BLaER1 treated with 17β-estradiol and CSF1 and Interleukin-3, amounts not matched to agents 10 nM and 100 nM (cell line): ENCODE measurements around the gene CCDC7.
"Not testable (repeated sequence)": the region's sequence is repeated elsewhere in the genome, so short reads cannot be mapped to it uniquely, and the experiment has no call there.

Experiments
- H3K27ac ChIP-seq, 11 experiments: shearing (Covaris generic); formaldehyde crosslinking; 2 replicates each; pipeline ENCODE4 v1.8.1; 2022
- H3K27me3 ChIP-seq, 11 experiments: shearing (Covaris generic); formaldehyde crosslinking; 2 replicates each; pipeline ENCODE4 v1.8.1; 2022
- H3K36me3 ChIP-seq, 11 experiments: shearing (Covaris generic); formaldehyde crosslinking; 2 replicates each; pipeline ENCODE4 v1.8.1; 2022
- H3K4me1 ChIP-seq, 10 experiments: shearing (Covaris generic); formaldehyde crosslinking; 2 replicates each; pipeline ENCODE4 v1.8.1; 2022
- H3K4me2 ChIP-seq, 11 experiments: shearing (Covaris generic); formaldehyde crosslinking; 2 replicates each; pipeline ENCODE4 v1.8.1; 2022
- H3K4me3 ChIP-seq, 10 experiments: shearing (Covaris generic); formaldehyde crosslinking; 2 replicates each; pipeline ENCODE4 v1.8.1; 2022
- H3K9ac ChIP-seq, 11 experiments: shearing (Covaris generic); formaldehyde crosslinking; 2 replicates each; pipeline ENCODE4 v1.8.1; 2022
- H3K9me3 ChIP-seq, 11 experiments: shearing (Covaris generic); formaldehyde crosslinking; replicated peaks in 1 of 11; 2 replicates each; pipeline ENCODE4 v1.8.1; 2022
- H4K20me1 ChIP-seq, 11 experiments: shearing (Covaris generic); formaldehyde crosslinking; 2 replicates each; pipeline ENCODE4 v1.8.1; 2022
- Cebpa-rat ChIP-seq, 11 experiments: shearing (Covaris generic); IDR thresholded peaks; 2 replicates each; pipeline ENCODE4 v1.8.1; 2022

The CCDC7 gene

DNA sequence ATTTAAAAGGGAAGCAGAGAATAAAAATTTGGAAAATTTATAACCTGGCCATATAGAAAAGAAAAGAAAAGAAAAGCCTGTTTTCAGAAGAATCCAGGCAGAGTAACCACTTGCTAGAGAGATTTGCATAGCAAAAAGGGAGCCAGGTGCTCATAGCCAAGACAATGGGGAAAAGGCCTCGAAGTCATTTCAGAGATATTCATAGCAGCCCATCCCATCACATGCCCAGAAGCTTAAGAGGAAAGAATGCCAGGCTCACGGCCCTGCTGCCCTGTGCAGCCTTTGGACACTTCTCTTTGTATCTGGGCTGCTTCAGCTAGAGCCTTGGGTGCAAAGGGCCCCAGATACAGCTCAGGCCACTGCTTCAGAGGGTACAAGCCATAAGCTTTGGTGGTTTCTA is 159.8 kb downstream of the CCDC7 start:
- Histone ChIP-seq H3K4me3 (no peak overlapping the region), H3K36me3 (peaks cover 0 to 14% (median 0%) of the 10 kb centered on the region in 11 experiments; a peak in 3 of 22 replicates), H3K4me2 (no peak overlapping the region)

DNA sequence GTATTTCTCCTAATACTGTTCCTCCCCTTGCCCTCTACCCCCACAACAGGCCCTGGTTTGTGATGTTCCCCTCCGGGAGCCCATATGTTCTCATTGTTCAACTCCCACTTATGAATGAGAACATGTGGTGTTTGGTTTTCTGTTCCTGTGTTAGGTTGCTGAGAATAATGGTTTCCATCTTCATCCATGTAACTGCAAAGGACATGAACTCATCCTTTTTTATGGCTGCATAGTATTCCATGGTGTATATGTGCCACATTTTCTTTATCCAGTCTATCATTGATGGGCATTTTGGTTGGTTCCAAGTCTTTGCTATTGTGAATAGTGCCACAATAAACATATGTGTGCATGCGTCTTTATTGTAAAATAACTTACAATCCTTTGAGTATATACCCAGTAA is 164.6 kb downstream of the CCDC7 start:
- H4K20me1 ChIP-seq, H3K9ac ChIP-seq, H3K4me1 ChIP-seq, H3K4me2 ChIP-seq, H3K27ac ChIP-seq, H3K27me3 ChIP-seq, H3K36me3 ChIP-seq, H3K4me3 ChIP-seq: not testable (repeated sequence)
- H3K9me3 ChIP-seq, result peaks cover 4 to 19% (median 12%) of the 10 kb centered on the region in 11 experiments; a peak in 14 of 22 replicates

More for the DNA sequence above, 159.8 kb downstream of the CCDC7 start:
- H4K20me1 ChIP-seq, result no peaks in the 10 kb centered on the region
- no peak overlapping the region for H3K27ac ChIP-seq
- no peaks in the 10 kb centered on the region for H3K4me1 ChIP-seq
- no peak for TF ChIP-seq Cebpa-rat (IDR thresholded peaks at IDR 0.05)
- H3K9ac ChIP-seq, result no peak overlapping the region
- no peaks in the 10 kb centered on the region for H3K27me3 ChIP-seq
- H3K9me3 ChIP-seq, result peaks cover 15 to 25% (median 17%) of the 10 kb centered on the region in 11 experiments

DNA sequence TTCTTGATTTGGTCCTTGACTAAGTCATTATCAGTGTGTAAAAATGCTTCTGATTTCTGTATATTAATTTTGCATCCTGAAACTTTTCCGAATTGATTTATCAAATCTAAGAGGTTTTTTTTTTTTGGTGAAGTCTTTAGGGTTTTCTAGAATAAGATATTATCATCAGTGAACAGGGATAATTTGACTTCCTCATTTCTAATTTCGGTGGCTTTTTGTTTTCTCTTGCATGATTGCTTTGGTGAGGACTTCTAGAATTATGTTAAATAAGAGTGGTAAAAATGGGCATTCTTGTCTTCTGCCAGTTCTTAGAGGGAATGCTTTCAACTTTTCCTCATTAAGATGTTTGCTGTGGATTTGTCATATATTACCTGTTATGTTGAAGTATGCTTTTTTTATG is 170.5 kb downstream of the CCDC7 start:
- Histone ChIP-seq H3K4me1 (no peaks in the 10 kb centered on the region), H4K20me1 (no peaks in the 10 kb centered on the region), H3K9me3 (peaks cover 4 to 24% (median 13%) of the 10 kb centered on the region in 11 experiments; a peak in 13 of 22 replicates), H3K27me3 (no peaks in the 10 kb centered on the region), H3K4me3 (no peak overlapping the region), H3K4me2 (no peak overlapping the region), H3K36me3 (no peaks in the 10 kb centered on the region), H3K9ac (no peak overlapping the region), H3K27ac (no peak overlapping the region)
- no peak for TF ChIP-seq Cebpa-rat (IDR thresholded peaks at IDR 0.05)

DNA sequence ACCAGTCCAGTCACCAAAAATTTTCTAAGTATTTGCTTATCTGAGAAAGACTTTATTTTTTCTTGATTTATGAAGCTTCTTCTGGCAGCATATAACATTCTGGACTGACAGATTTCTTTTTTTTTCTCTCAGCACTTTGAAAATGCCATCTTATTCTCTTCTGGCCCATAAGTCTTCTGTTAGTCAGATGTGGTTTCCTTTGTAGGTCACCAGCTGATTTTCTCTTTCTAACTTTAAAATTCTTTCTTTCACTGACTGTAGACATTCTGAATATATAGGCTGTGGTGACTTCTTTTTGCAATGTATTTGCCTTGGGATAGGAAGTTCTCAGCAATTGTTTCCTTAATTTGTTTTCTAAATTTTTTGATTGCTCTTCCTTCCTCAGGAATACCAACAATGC is 172.5 kb downstream of the CCDC7 start:
- no peaks in the 10 kb centered on the region for H3K27me3 ChIP-seq
- H3K4me2 ChIP-seq, result no peak overlapping the region
- peaks cover 4 to 24% (median 13%) of the 10 kb centered on the region in 11 experiments; a peak in 13 of 22 replicates for H3K9me3 ChIP-seq
- no peak for TF ChIP-seq Cebpa-rat (IDR thresholded peaks at IDR 0.05)
- no peaks in the 10 kb centered on the region for H3K36me3 ChIP-seq
- no peaks in the 10 kb centered on the region for H4K20me1 ChIP-seq
- no peaks in the 10 kb centered on the region for H3K4me1 ChIP-seq
- no peak overlapping the region for H3K27ac ChIP-seq
- no peak overlapping the region for H3K9ac ChIP-seq
- H3K4me3 ChIP-seq, result no peak overlapping the region

DNA sequence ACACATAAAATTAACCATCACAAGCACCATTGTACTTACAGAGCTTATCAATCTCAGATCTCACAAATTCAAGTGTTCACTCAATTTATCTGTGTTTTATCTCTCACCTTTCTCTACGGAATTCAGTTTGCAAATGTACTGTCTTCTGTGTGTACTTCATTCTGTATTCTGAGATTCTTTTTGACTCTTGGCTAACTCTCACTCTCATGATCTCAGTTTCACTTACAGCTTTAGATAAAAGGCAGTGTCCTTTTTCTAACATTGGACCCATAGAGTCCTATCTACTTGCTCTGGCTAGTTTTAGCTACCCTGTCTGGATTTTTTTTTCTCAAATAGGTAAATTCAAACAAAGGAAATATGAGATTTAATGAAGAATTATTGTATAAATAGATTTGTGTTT is 176.0 kb downstream of the CCDC7 start:
- no peak overlapping the region for H3K4me3 ChIP-seq
- no peak overlapping the region for H3K4me2 ChIP-seq
- no peak overlapping the region for H3K27ac ChIP-seq
- H3K9me3 ChIP-seq, result peaks cover 4 to 17% (median 7%) of the 10 kb centered on the region in 11 experiments; a peak in 16 of 22 replicates
- H3K9ac ChIP-seq, result no peak overlapping the region
- H4K20me1 ChIP-seq, result no peaks in the 10 kb centered on the region
- H3K4me1 ChIP-seq, result no peaks in the 10 kb centered on the region
- no peaks in the 10 kb centered on the region for H3K27me3 ChIP-seq
- peaks cover 0 to 5% (median 0%) of the 10 kb centered on the region in 11 experiments; a peak in 2 of 22 replicates for H3K36me3 ChIP-seq
- TF ChIP-seq Cebpa-rat (IDR thresholded peaks at IDR 0.05), result no peak

DNA sequence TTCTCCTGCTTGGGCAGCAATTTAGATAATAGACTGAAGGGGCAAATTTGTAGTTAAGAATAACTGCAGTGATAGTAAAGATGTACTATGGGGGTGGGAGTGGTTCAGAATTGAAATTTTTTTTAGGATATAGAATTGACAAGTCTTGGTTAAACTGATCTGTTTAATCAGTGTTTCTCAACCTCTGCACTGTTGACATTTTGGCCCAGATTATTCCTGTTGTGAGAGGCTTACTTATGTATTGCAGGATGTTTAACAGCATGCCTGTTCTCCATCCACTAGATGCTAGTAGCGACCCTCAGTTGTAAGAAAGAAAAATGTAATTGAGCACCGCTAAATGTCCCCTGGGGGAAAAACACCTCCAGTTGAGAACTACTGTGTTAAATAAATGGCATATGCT is 176.5 kb downstream of the CCDC7 start:
- Histone ChIP-seq H3K36me3 (peaks cover 0 to 5% (median 0%) of the 10 kb centered on the region in 11 experiments; a peak in 2 of 22 replicates), H3K27ac (no peak overlapping the region), H3K4me3 (no peak overlapping the region), H3K27me3 (no peaks in the 10 kb centered on the region), H3K4me1 (no peaks in the 10 kb centered on the region), H4K20me1 (no peaks in the 10 kb centered on the region), H3K4me2 (no peak overlapping the region), H3K9ac (no peak overlapping the region), H3K9me3 (peaks cover 5 to 17% (median 8%) of the 10 kb centered on the region in 11 experiments; a peak in 16 of 22 replicates)
- TF ChIP-seq Cebpa-rat (IDR thresholded peaks at IDR 0.05), result no peak

GRCh38 chr10:32627183-32627582 is 181.2 kb downstream of the CCDC7 start:
- peak in 2 of 11 experiments; percentile 26 to 74; a peak in 1 of 22 replicates for TF ChIP-seq Cebpa-rat (IDR thresholded peaks at IDR 0.05)
- Histone ChIP-seq H3K36me3 (peaks cover 0 to 5% (median 0%) of the 10 kb centered on the region in 11 experiments; a peak in 2 of 22 replicates), H3K9ac (no peak overlapping the region), H3K27ac (no peak overlapping the region), H3K4me1 (no peaks in the 10 kb centered on the region), H3K9me3 (peaks cover 5 to 15% (median 8%) of the 10 kb centered on the region in 11 experiments; a peak in 16 of 22 replicates), H3K27me3 (no peaks in the 10 kb centered on the region), H3K4me2 (no peak overlapping the region), H3K4me3 (no peak overlapping the region), H4K20me1 (no peaks in the 10 kb centered on the region)

DNA sequence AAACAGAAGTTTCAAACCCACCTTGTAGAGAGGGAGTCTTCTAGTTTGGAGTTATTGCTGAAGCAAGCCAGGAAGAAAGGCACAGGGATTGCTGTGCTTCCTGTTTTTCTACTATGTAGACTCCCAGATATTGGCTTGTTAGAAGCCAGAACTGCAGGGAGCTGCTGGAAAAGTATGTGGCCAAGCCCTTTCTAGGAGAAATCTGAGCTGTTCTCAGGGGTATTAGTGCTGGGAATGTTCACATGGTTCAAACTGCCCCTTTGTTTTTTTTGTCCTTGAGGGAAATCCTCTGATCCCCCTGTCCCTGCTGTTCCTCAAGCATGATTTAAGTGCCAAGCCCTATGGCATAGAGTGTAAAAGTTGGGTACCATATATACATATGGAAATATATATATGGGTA is 184.0 kb downstream of the CCDC7 start:
- Histone ChIP-seq H3K27me3 (no peaks in the 10 kb centered on the region), H3K9me3 (peaks cover 5 to 15% (median 8%) of the 10 kb centered on the region in 11 experiments; a peak in 16 of 22 replicates), H3K27ac (no peak overlapping the region), H3K4me3 (no peak overlapping the region), H3K4me1 (no peaks in the 10 kb centered on the region), H3K36me3 (peaks cover 0 to 5% (median 0%) of the 10 kb centered on the region in 11 experiments; a peak in 1 of 22 replicates), H3K4me2 (no peak overlapping the region), H3K9ac (no peak overlapping the region), H4K20me1 (no peaks in the 10 kb centered on the region)
- TF ChIP-seq Cebpa-rat (IDR thresholded peaks at IDR 0.05), result no peak

- no peak overlapping the region for H3K4me3 ChIP-seq
- no peak overlapping the region for H3K9ac ChIP-seq
Observed at GRCh38 chr10:32646535-32646934, 200.6 kb downstream of the CCDC7 start.

DNA sequence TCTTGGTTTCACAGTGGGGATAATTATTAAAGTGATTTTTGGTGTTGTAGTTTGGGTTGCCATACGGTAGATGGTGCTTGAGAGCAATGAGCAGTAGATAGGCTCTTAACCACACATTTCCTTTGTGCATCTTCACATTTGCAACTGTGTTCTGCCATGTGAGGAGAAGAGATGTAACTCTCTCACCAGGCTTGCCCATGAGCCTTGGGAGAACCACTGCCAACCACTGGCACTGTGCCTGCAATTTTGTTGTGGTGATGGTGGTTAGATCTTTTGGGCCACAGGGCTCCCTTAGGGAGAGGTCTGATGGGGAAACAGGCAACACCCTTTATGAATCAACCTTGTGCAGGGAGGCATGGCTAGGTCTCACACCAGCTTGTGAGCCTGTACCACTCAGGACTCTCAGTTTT is 204.3 kb downstream of the CCDC7 start:
- Histone ChIP-seq H4K20me1 (peaks cover 0 to 17% (median 12%) of the 10 kb centered on the region in 11 experiments; a peak in 16 of 22 replicates), H3K4me2 (peak overlapping the region in 10 of 11 experiments; percentile 15 to 73 (median 61); a peak in 19 of 22 replicates), H3K27me3 (peaks cover 14 to 86% (median 68%) of the 10 kb centered on the region in 11 experiments), H3K4me3 (no peak overlapping the region), H3K27ac (peak overlapping the region in 4 of 11 experiments; percentile 7 to 14 (median 9); a peak in 3 of 22 replicates), H3K9ac (no peak overlapping the region), H3K9me3 (peaks cover 56 to 68% (median 64%) of the 10 kb centered on the region in 11 experiments), H3K36me3 (peaks cover 0 to 15% (median 6%) of the 10 kb centered on the region in 11 experiments; a peak in 7 of 22 replicates), H3K4me1 (peaks cover 0 to 21% (median 16%) of the 10 kb centered on the region in 10 experiments; a peak in 19 of 20 replicates)
- TF ChIP-seq Cebpa-rat (IDR thresholded peaks at IDR 0.05), result peak in 8 of 11 experiments; percentile 70 to 99 (median 90); a peak in 17 of 22 replicates

More at GRCh38 chr10:32646535-32646934, 200.6 kb downstream of the CCDC7 start:
- Histone ChIP-seq H3K4me2 (no peak overlapping the region), H3K9me3 (peaks cover 35 to 45% (median 42%) of the 10 kb centered on the region in 11 experiments), H3K27ac (no peak overlapping the region), H3K4me1 (peaks cover 0 to 21% (median 16%) of the 10 kb centered on the region in 10 experiments; a peak in 19 of 20 replicates), H3K36me3 (peaks cover 0 to 15% (median 0%) of the 10 kb centered on the region in 11 experiments; a peak in 1 of 22 replicates), H4K20me1 (peaks cover 0 to 16% (median 11%) of the 10 kb centered on the region in 11 experiments; a peak in 16 of 22 replicates), H3K27me3 (peaks cover 11 to 49% (median 37%) of the 10 kb centered on the region in 11 experiments)
- no peak for TF ChIP-seq Cebpa-rat (IDR thresholded peaks at IDR 0.05)
